Measurements from ENCODE around the gene NLE1.

NLE1 gene

GRCh38 chr17:35080536-35080935 is 61.6 kb downstream of the NLE1 start:
- no peak for DNase-seq (ENCODE audit: low spot score)
- H3K4me3 ChIP-seq (ENCODE audit: severe bottlenecking), result no peak overlapping the region
- no peaks in the 10 kb centered on the region for H3K27me3 ChIP-seq (ENCODE audit: insufficient read depth, poor library complexity, severe bottlenecking)
- ATAC-seq (ENCODE audit: low read depth), result no peak
- H3K9me3 ChIP-seq (ENCODE audit: severe bottlenecking), result no peaks in the 10 kb centered on the region
- H3K4me1 ChIP-seq (ENCODE audit: insufficient read depth, poor library complexity, severe bottlenecking), result peaks cover 65% of the 10 kb centered on the region
- TF ChIP-seq CTCF (IDR thresholded peaks at IDR 0.05; ENCODE audit: poor library complexity, severe bottlenecking), result no peak
- H3K36me3 ChIP-seq (ENCODE audit: low read depth), result no peaks in the 10 kb centered on the region
- H3K27ac ChIP-seq (ENCODE audit: poor library complexity, severe bottlenecking), result peak overlapping the region; percentile 33

GRCh38 chr17:35079547-35080423 is 62.3 kb downstream of the NLE1 start:
- H3K4me1 ChIP-seq (ENCODE audit: insufficient read depth, poor library complexity, severe bottlenecking), result peaks cover 63% of the 10 kb centered on the region
- H3K4me3 ChIP-seq (ENCODE audit: severe bottlenecking), result no peak overlapping the region
- ATAC-seq (ENCODE audit: low read depth), result peak; percentile 95
- peak overlapping the region; percentile 33 for H3K27ac ChIP-seq (ENCODE audit: poor library complexity, severe bottlenecking)
- H3K27me3 ChIP-seq (ENCODE audit: insufficient read depth, poor library complexity, severe bottlenecking), result no peaks in the 10 kb centered on the region
- TF ChIP-seq CTCF (IDR thresholded peaks at IDR 0.05; ENCODE audit: poor library complexity, severe bottlenecking), result no peak
- no peaks in the 10 kb centered on the region for H3K36me3 ChIP-seq (ENCODE audit: low read depth)
- no peak for DNase-seq (ENCODE audit: low spot score)
- no peaks in the 10 kb centered on the region for H3K9me3 ChIP-seq (ENCODE audit: severe bottlenecking)

All from RWPE2 (cell line).